ENCODE results near the gene OR2F1.
"Not testable (repeated sequence)": the region's sequence is repeated elsewhere in the genome, so short reads cannot be mapped to it uniquely, and the experiment has no call there.

The OR2F1 gene

DNA sequence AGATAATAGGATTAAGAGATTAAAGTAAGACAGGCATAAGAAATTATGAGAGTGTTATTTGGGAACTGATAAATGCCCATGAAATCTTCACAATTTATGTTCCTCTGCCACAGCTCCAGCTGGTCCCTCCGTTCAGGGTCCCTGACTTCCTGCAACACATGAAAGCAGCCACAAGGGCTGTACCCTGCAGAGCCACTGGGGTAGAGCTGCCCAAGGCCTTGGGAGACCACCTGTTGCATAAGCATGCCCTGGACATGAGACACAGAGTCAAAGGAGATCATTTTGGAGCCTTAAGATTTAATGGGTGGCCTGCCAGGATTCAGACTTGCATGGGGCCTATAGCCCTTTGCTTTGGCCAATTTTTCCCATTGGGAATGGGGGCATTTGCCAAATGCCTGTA, 56.2 kb downstream of the OR2F1 start:
- H3K9me3 ChIP-seq (replicated peaks in 1 of 2; ENCODE audit: control insufficient read depth in 2 of 2, insufficient read depth in 1 of 2, low read depth in 1 of 2, low read length in 2 of 2); H3K79me1 ChIP-seq (ENCODE audit: low read depth, low read length); H3K4me1 ChIP-seq (ENCODE audit: control insufficient read depth in 2 of 2, insufficient read depth in 1 of 2, low read depth in 1 of 2, low read length in 2 of 2); DNase-seq (ENCODE audit: low spot score); H3K27ac ChIP-seq (replicated peaks; ENCODE audit: low read length); H2BK12ac ChIP-seq (ENCODE audit: low read length); H3K36me3 ChIP-seq (replicated peaks in 1 of 2; ENCODE audit: control insufficient read depth in 2 of 2, insufficient read depth in 2 of 2, low read length in 2 of 2); H3K14ac ChIP-seq (ENCODE audit: low read length); H3K27me3 ChIP-seq (ENCODE audit: control insufficient read depth in 3 of 3, insufficient read depth in 3 of 3, low read depth in 1 of 3, low read length in 3 of 3); H3K23ac ChIP-seq (ENCODE audit: low read depth, low read length, poor library complexity); H3K18ac ChIP-seq (ENCODE audit: low read length); H3K9ac ChIP-seq (ENCODE audit: low read depth, low read length, poor library complexity); H3K4me2 ChIP-seq (ENCODE audit: insufficient read depth, low read length, poor library complexity, severe bottlenecking); H3K4ac ChIP-seq (ENCODE audit: low read length); H2BK15ac ChIP-seq (ENCODE audit: low read length); H2AK5ac ChIP-seq (ENCODE audit: low read depth, low read length); H2BK5ac ChIP-seq (ENCODE audit: low read length); H3K4me3 ChIP-seq (ENCODE audit: low read length in 2 of 2); H4K91ac ChIP-seq (ENCODE audit: low read depth, low read length, poor library complexity); H2AFZ ChIP-seq (ENCODE audit: low read length); H4K8ac ChIP-seq (ENCODE audit: low read depth, low read length); H2BK120ac ChIP-seq (ENCODE audit: low read depth, low read length): not testable (repeated sequence)
- no CpG with 5 or more reads among the region's 1 CpG for WGBS, 2 donors (ENCODE audit: extremely low coverage in 2 of 2, insufficient read length in 2 of 2, insufficient replicate concordance in 1 of 2)

DNA sequence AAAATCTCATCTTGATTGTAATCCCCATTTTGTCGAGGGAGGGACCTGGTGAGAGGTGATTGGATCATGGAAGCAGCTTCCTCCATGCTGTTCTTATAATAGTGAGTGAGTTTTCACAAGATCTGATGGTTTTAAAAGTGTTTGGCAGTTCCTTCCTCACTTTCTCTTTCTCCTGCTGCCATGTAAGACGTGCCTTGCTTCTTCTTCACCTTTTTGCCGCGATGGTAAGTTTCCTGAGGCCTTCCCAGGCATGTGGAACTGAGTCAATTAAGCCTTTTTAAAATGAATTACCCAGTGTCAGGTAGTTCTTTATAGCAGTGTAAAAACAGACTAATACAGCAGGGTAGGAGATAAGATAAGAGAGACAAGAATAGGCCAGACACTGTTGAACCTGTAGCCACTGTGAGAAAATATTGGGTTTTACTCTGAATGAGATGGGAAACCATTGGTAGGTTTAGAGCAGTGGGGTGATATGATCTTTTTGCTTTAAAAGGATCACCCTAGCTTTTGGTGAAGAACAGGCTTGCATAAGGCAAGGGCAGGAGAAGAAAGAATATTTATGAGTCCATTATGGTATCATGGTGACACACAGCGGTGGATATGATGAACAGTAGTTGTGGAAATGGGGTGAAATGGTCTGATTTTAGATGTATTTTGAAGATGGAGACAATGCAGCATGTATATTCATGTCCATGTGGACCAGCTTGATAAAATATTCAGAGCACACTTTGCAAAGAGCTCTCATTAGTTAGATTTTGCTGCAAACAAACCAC, 57.0 kb downstream of the OR2F1 start:
- H3K27ac ChIP-seq (replicated peaks; ENCODE audit: low read length): no peak overlapping the region
- no peaks in the 10 kb centered on the region for H3K79me1 ChIP-seq (ENCODE audit: low read depth, low read length)
- no peak overlapping the region for H4K91ac ChIP-seq (ENCODE audit: low read depth, low read length, poor library complexity)
- H3K9ac ChIP-seq (ENCODE audit: low read depth, low read length, poor library complexity): no peak overlapping the region
- no peak overlapping the region for H2AFZ ChIP-seq (ENCODE audit: low read length)
- H2BK5ac ChIP-seq (ENCODE audit: low read length): no peak overlapping the region
- peaks cover 0 to 2% of the 10 kb centered on the region in 2 donors for H3K9me3 ChIP-seq (replicated peaks in 1 of 2; ENCODE audit: control insufficient read depth in 2 of 2, insufficient read depth in 1 of 2, low read depth in 1 of 2, low read length in 2 of 2)
- no peak overlapping the region for H3K4ac ChIP-seq (ENCODE audit: low read length)
- no peak overlapping the region for H3K18ac ChIP-seq (ENCODE audit: low read length)
- no peak overlapping the region for H3K23ac ChIP-seq (ENCODE audit: low read depth, low read length, poor library complexity)
- H2BK12ac ChIP-seq (ENCODE audit: low read length): no peak overlapping the region
- no CpG with 5 or more reads among the region's 5 CpGs for WGBS, 2 donors (ENCODE audit: extremely low coverage in 2 of 2, insufficient read length in 2 of 2, insufficient replicate concordance in 1 of 2)
- no peak overlapping the region for H2BK15ac ChIP-seq (ENCODE audit: low read length)
- no peak overlapping the region for H2BK120ac ChIP-seq (ENCODE audit: low read depth, low read length)
- no peak for DNase-seq (ENCODE audit: low spot score)
- H3K4me3 ChIP-seq (ENCODE audit: low read length in 2 of 2): no peak overlapping the region
- H4K8ac ChIP-seq (ENCODE audit: low read depth, low read length): no peak overlapping the region
- no peak overlapping the region for H3K4me2 ChIP-seq (ENCODE audit: insufficient read depth, low read length, poor library complexity, severe bottlenecking)
- H3K36me3 ChIP-seq (replicated peaks in 1 of 2; ENCODE audit: control insufficient read depth in 2 of 2, insufficient read depth in 2 of 2, low read length in 2 of 2): no peaks in the 10 kb centered on the region
- H3K4me1 ChIP-seq (ENCODE audit: control insufficient read depth in 2 of 2, insufficient read depth in 1 of 2, low read depth in 1 of 2, low read length in 2 of 2): no peaks in the 10 kb centered on the region
- H3K14ac ChIP-seq (ENCODE audit: low read length): no peak overlapping the region
- H2AK5ac ChIP-seq (ENCODE audit: low read depth, low read length): no peak overlapping the region
- no peaks in the 10 kb centered on the region for H3K27me3 ChIP-seq (ENCODE audit: control insufficient read depth in 3 of 3, insufficient read depth in 3 of 3, low read depth in 1 of 3, low read length in 3 of 3)
